ENCODE measurements around the gene DLK1.
A peak's percentile ranks its signal among the peaks of the same experiment; 100 is the strongest.

The DLK1 gene

GRCh38 chr14:100726550-100727085, at the start of gene DLK1:
Gene DLK1, plus strand, starts transcription at chr14:100726892. Its CDS starts 177 bp downstream, at chr14:100727069.
- no peak for DNase-seq (ENCODE audit: low read depth)
- H3K4me3 ChIP-seq (ENCODE audit: low read depth, low read length) = no peak within 1 kb of the TSS

DNA sequence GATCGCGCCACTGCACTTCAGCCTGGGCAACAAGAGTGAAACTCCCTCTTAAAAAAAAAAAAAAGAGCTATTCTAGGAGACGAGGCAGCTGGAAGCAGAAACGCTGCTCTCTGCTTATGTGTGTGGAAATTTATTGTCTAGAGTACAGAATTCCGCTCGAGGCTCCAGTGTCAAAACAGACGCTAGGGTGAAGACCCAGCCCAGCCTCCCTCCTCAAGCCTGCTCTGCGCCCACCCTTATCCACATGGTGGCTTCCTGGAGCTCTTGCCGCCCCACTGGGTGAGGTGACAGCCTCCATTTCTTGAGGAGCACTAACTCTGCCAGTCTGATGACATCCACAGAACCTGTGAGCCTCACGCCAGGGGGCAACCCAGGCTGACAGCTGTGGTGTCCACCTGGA, 49.5 kb upstream of the DLK1 start:
- H3K4me3 ChIP-seq (ENCODE audit: low read depth, low read length) = no peak overlapping the region
- DNase-seq (ENCODE audit: low read depth) = no peak

DNA sequence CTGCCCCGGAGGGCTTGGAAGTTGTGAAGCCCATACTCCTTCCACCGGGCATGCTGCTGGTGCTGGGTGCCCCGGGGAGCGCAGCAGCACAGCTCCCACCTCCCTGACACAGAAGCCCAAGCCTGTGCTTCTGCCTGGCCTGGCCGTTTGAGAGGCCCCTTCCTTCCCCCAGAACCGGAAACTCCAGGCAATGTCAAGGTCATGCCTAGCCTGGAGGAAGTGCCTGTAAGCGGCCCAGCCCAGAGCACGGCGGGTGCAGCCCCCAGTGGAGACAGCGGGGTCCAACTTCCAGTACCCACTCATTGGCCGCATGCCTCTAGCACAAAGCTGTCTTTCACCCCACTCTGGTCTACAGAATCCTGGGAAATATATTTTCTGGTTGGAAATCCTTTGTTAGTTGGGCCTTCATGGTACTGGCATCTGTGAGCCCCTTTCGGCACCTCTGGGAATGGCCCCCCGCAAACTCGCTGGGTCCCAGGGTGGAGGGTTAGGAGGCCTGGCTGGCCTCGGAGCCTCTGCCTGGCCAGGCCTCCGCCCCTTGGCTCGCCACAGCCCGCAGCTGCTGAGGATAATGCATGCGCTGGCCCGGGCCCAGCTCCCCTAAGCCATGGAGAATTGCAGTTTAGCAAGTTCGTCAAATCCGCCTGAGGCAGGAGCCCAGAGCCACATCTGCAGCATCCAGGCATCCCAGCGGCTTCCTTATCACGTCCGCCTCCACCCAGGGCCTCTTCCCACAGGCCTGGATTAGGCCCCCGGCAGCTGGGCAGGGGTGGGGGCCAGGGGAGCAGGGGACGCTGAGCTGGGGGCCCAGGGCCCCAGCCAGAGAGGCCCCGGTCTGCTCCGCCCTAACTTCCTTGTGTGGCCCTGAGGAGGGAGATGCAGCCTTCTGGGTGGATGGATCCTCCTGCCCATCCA, 48.9 kb upstream of the DLK1 start:
- H3K4me3 ChIP-seq (ENCODE audit: low read depth, low read length) = no peak overlapping the region
- DNase-seq (ENCODE audit: low read depth) = peak; percentile 63

- DNase-seq (ENCODE audit: low read depth) = no peak
- H3K4me3 ChIP-seq (ENCODE audit: low read depth, low read length) = no peak overlapping the region
Observed at GRCh38 chr14:100678469-100678828, 48.2 kb upstream of the DLK1 start.

DNA sequence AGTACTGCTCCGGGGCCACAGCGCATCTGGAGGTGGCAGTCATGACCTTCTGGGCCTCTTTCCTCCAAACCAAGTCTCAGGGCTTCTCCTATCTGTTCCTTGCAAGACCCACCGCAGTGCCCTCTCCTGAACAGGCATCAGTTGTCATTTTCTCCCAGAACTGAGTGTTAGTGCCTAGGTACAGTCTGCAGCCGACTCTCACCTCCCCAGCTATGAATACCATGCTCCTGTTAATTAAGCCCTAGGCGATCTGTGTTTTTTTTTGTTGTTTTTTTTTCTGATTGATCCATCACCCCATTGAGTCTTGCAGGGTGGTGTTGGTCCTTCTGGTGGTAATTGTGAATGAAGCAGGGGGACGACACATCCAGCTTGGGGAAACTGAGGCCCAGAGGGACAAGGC, 47.5 kb upstream of the DLK1 start:
- no peak for DNase-seq (ENCODE audit: low read depth)
- H3K4me3 ChIP-seq (ENCODE audit: low read depth, low read length) = no peak overlapping the region

DNA sequence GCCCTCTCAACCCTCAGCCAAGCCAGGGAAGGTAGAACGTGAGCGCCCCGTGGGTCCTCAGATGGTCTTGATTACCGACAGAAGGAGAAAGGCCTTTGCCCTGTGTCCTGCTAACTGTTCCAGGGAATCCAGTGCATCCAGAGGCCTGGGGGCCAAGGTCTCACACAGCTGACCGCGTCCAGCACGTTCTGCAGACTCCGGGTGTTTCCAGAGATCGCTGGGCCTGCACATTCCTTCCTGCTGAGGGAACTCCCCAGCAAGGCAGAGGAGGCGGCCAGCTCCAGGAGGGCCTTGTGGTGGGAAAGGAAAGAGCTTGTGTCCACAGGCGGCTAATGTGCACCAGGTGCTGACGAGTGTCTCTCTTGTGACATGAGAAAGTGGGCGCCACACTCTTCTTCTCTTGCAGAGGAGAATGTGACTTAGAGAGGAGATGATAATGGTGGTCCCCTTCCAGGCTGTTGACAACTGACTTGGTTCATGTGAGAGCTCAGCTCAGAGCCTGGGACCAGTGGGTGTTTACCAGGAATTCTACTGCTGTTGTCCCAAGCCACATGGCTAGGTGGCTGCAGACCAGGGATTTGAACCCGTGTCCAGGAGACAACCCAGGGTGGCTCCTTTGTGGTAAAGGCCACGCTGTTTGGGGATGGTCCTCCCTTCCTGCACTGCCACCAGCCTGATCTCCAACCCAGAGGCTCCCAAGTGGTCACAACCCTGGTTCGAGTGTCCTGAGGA, 46.8 kb upstream of the DLK1 start:
- no peak overlapping the region for H3K4me3 ChIP-seq (ENCODE audit: low read depth, low read length)
- DNase-seq (ENCODE audit: low read depth) = peak; percentile 75

GRCh38 chr14:100680439-100681051, 46.1 kb upstream of the DLK1 start:
- DNase-seq (ENCODE audit: low read depth) = no peak

GRCh38 chr14:100681111-100681510, 45.6 kb upstream of the DLK1 start:
- H3K4me3 ChIP-seq (ENCODE audit: low read depth, low read length) = no peak overlapping the region

More at GRCh38 chr14:100680439-100681051, 46.1 kb upstream of the DLK1 start:
- no peak overlapping the region for H3K4me3 ChIP-seq (ENCODE audit: low read depth, low read length)

GRCh38 chr14:100682749-100683148, 43.9 kb upstream of the DLK1 start:
- no peak overlapping the region for H3K4me3 ChIP-seq (ENCODE audit: low read depth, low read length)
- no peak for DNase-seq (ENCODE audit: low read depth)

More at GRCh38 chr14:100681111-100681510, 45.6 kb upstream of the DLK1 start:
- no peak for DNase-seq (ENCODE audit: low read depth)

DNA sequence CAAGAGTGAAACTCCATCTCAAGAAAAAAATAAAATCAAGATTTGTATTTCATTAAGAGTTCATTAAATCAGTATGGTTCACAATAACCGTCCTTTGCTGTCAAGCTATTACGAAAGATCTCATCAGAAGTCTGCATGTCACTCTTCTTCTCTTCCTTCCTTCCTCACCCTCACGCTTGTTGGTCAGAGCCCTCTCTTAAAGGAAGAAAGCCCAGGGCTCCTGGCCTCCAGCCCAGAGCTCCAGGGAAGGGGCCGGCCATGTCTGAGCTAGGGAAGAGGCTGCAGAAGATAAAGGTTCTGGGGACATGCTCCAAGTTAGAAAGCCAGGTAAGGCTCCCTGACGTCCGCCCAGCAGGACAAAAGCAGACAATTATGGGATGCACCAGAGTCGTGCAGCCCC, 43.1 kb upstream of the DLK1 start:
- no peak for DNase-seq (ENCODE audit: low read depth)
- H3K4me3 ChIP-seq (ENCODE audit: low read depth, low read length) = no peak overlapping the region

- DNase-seq (ENCODE audit: low read depth) = no peak
Observed at GRCh38 chr14:100684154-100684553, 42.5 kb upstream of the DLK1 start.

DNA sequence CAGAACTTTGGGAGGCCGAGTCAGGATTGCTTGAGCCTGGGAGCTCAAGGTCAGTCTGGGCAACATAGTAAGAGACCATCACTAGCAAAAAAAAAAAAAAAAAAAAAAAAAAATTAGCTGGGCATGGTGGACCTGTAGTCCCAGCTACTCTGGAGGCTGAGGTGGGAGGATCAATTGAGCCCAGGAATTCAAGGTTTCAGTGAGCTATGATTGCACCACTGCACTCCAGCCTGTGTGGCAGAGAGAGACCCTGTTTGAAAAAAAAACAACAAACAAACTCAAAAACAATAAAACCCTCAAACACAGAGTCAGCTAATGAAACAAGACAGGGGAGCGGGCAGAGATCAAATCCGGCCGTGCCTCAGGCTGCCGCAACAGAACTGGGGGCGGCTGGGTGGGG, 41.7 kb upstream of the DLK1 start:
- DNase-seq (ENCODE audit: low read depth) = no peak
- H3K4me3 ChIP-seq (ENCODE audit: low read depth, low read length) = no peak overlapping the region

More at GRCh38 chr14:100684154-100684553, 42.5 kb upstream of the DLK1 start:
- no peak overlapping the region for H3K4me3 ChIP-seq (ENCODE audit: low read depth, low read length)

- no peak for DNase-seq (ENCODE audit: low read depth)
- H3K4me3 ChIP-seq (ENCODE audit: low read depth, low read length) = no peak overlapping the region
Observed at GRCh38 chr14:100686858-100687257, 39.8 kb upstream of the DLK1 start.

DNA sequence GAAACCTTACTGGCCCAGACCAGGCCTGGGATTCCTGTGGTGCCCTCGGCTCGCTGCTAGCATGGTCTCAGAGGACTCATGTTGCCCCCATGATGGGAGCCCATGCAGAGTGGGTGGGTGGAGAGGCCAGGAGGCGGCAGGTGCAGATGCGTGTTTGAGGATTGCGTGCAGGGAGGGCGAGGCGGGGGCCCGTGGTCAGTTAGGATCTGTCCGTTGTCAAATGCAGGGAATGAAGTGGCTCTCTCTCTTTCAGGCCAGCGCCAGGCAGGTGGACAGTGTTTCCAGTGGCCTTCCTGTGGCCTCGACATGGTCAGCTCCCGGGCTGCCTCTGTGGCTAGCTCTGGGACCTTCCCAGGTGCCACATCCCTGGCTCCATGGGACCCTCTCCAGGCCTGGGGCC, 39.3 kb upstream of the DLK1 start:
- DNase-seq (ENCODE audit: low read depth) = no peak
- no peak overlapping the region for H3K4me3 ChIP-seq (ENCODE audit: low read depth, low read length)

- no peak overlapping the region for H3K4me3 ChIP-seq (ENCODE audit: low read depth, low read length)
- no peak for DNase-seq (ENCODE audit: low read depth)
Observed at GRCh38 chr14:100688051-100688450, 38.6 kb upstream of the DLK1 start.

DNA sequence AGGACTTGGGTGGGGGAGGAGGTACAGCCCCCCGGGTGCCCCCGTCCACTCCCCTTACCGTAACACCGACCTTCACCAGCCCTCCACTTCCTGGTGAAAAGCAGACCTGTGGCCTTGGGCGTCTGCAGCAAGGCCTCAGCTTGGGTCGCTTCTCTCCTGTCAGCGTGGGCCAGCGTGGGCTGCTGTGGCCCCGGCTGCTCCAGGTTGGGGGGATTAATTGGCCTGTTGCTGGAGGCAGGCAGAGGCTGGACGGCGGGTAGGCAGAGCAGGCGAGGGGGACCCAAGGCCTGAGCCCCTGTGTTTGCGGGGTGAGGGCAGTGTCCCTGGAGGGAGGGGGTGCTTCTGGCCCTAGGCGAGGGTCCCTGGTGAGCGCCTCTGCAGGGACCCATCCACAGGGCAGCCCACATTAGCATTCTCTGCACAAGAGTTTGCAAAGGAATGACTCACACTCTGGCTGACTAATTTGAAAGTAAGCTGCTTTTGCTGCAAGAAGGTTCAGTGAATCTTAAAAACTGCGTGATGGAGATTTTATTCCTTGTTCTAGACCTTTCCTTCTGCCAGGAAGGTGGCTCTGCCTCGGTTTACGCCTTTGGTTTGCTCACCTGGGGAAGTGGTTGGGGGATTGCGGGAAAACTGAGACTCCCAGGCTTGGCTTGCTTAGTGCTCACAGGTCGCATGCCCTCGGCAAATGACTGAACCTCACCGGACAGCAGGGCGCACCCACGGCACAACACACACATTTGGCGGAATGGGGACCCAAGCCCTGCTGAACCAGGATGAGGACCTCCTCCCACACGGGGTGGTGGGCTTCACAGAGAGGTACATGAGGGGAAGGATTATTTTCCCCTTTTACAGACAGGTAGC, 37.9 kb upstream of the DLK1 start:
- no peak overlapping the region for H3K4me3 ChIP-seq (ENCODE audit: low read depth, low read length)
- no peak for DNase-seq (ENCODE audit: low read depth)

DNA sequence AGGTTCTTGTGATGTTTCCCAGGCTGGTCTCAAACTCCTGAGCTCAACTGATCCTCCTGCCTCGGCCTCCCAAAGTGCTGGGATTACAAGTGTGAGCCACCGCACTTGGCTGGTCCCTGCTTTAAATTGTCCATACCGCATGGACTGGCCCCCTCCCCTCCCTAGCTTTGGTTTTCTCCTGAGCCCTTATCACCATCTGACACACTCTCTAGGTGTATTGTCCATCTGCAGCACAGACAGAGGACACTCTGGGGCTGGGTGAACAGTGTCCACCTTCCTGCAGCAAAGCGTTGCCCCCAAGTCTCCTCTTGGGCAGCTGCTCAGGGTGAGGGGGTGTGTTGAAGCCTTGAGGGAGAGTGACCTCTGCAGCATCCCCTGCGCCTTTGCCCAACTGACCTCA, 36.0 kb upstream of the DLK1 start:
- no peak for DNase-seq (ENCODE audit: low read depth)
- H3K4me3 ChIP-seq (ENCODE audit: low read depth, low read length) = no peak overlapping the region

DNA sequence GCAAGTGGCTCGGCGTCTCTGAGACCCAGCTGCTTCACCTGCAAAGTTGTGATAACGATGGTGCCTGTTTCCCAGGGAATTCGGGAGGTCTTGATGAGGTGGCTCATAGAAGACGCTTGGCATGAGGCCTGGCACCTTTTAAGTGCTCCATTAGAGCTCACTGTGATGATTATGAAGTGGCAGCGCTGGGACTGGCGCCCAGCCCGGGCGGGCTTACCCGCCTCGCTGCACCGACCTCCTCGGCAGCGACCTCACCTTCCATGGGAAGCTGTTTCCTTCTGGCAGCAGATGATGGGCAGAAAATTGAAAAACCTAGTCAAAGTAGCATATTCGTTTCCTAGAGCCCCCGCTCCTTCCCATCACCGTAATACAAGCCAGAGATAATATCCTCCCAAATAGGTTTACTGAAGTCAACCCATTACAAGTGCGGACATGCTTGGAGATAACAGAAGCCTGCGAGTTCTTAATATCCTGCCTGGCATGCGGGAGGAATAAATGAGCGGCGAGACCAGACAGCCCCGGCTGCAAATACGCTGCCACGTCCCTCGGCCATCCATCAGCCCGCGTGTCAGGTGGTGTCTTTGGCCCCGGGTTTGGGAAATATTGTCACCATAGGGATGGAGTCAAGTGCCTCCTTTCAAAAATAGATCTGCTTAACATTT, 35.2 kb upstream of the DLK1 start:
- no peak overlapping the region for H3K4me3 ChIP-seq (ENCODE audit: low read depth, low read length)
- no peak for DNase-seq (ENCODE audit: low read depth)

DNA sequence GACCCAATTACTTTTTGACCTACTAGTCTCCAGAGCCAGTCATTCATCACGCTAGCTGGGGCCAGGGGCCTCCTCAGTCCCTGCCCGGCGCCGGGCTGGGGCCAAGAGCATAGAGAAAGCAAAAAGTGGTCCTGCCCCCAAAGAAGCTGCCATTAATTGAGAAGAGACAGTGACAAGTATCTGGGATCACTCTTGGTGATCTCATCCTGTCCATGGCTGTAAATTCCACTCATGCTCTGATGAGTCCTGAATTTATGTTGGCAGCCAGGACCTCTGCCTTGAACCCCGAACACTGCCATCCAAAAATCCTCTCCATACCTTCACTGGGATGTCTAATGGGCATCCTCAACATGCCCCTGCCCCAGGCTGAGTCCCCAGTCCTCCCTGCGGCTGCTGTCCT, 34.4 kb upstream of the DLK1 start:
- DNase-seq (ENCODE audit: low read depth) = no peak
- H3K4me3 ChIP-seq (ENCODE audit: low read depth, low read length) = no peak overlapping the region

Measured in skeletal muscle cell (primary cell).